Right lobe of liver (tissue), 6 donors: ENCODE measurements around the gene GNAZ. TPM values are rescaled to one million over a fixed set of nuclear protein-coding genes. Genes with fewer than 3 reads are reported as not detected.

Experiments
- ATAC-seq, 4 donors: fragments of 200-7000 bp; cut with Tn5 transposase; one replicate each; pipeline ENCODE4 v1.9.1; 2020; ENCODE audit warnings: mild to moderate bottlenecking in 4 of 4, moderate library complexity in 4 of 4
- DNase-seq, 3 donors: peaks; one replicate each; pipeline ENCODE4 v3.0.0-alpha.2; 2020
- H3K27ac ChIP-seq, 3 donors: fragments of 200-600 bp; one replicate each; pipeline ENCODE4 v1.8.0; 2022
- H3K27me3 ChIP-seq, 2 donors: fragments of 200-600 bp; one replicate each; pipeline ENCODE4 v1.8.0; 2022
- H3K36me3 ChIP-seq, 4 donors: fragments of 200-600 bp; sonication (generic) in 1 of 4; one replicate each; pipeline versions ENCODE4 v1.5.1 to v1.8.0; 2017 to 2022; ENCODE audit warnings: control low read depth in 1 of 4
- H3K4me1 ChIP-seq, 4 donors: fragments of 200-600 bp; sonication (generic) in 1 of 4; one replicate each; pipeline versions ENCODE4 v1.5.1 to v1.8.0; 2017 to 2022; ENCODE audit warnings: control low read depth in 1 of 4
- H3K4me3 ChIP-seq, 3 donors: fragments of 200-600 bp; one replicate each; pipeline ENCODE4 v1.8.0; 2022
- H3K9me3 ChIP-seq, 4 donors: fragments of 200-600 bp; sonication (generic) in 1 of 4; one replicate each; pipeline versions ENCODE4 v1.5.1 to v1.8.0; 2017 to 2022; ENCODE audit warnings: control low read depth in 1 of 4
- CTCF ChIP-seq, 4 donors: fragments of 200-600 bp in 3 of 4; fragments of 450-650 bp in 1 of 4; IDR thresholded peaks; one replicate each; pipeline versions ENCODE4 v1.5.1 to v1.8.0; 2016 to 2022; ENCODE audit warnings: antibody characterized with exemption in 4 of 4, mild to moderate bottlenecking in 2 of 4
- POLR2A ChIP-seq: fragments of 450-650 bp; IDR thresholded peaks from one replicate; pipeline ENCODE4 v1.6.1; 2017; ENCODE audit warnings: antibody characterized with exemption, mild to moderate bottlenecking
- WGBS: methylation state at CpG from one replicate; pipeline ENCODE4 v1.1.6; 2018; ENCODE audit warnings: low coverage, low lambda C conversion rate; ENCODE audit not compliant: insufficient coverage; ENCODE audit errors: missing lambda C conversion rate; 5-methylcytosine and 5-hydroxymethylcytosine counted together
- intact Hi-C, 2 donors: fragments of 100-400 bp; cut with DNase I; formaldehyde crosslinking; loops; one replicate each; pipeline versions ENCODE4 v1.11.2 to v1.14.1; 2022
- total RNA-seq, 6 experiments: library from RNA; depleted of rRNA in 2 of 6; stranded (reverse); fragments of >200 nt in 2 of 6; fragmentation: NEBNext Ultra II Directional in 3 of 6; extraction: Animal tissue kit (Norgen Biotek cat#: 25700) in 3 of 6; gene quantifications; one replicate each; pipeline versions ENCODE4 v1.1.0 to v1.2.4, GENCODE V29; 2016 to 2023
- donor health status: DM: no; HTN: yes; CAD: no.
- donor health status: DM: no; HTN: no; CAD: no.
- donor health status: DM: no; HTN: no; CAD: no.
- donor health status: DM: no; HTN: yes; CAD: no.
- donor health status: DM: no; HTN: yes; CAD: no.

The GNAZ gene
- total RNA-seq, 6 experiments from 2014 or later, result 0.15 to 1.5 (median 0.53) TPM

GRCh38 chr22:23090457-23090835 is 20.1 kb downstream of the GNAZ start:
- ATAC-seq (no peak), DNase-seq (no peak)
- TF ChIP-seq POLR2A (no peak), CTCF (IDR thresholded peaks at IDR 0.05) (no peak)
- Histone ChIP-seq H3K27me3 (no peaks in the 10 kb centered on the region), H3K27ac (no peak overlapping the region), H3K9me3 (no peaks in the 10 kb centered on the region), H3K4me3 (no peak overlapping the region), H3K36me3 (no peaks in the 10 kb centered on the region), H3K4me1 (no peaks in the 10 kb centered on the region)
- intact Hi-C loops, result no loop called here
- WGBS, result 39% methylated on average over 3 of the region's 3 CpGs

- ATAC-seq (no peak), DNase-seq (no peak)
- intact Hi-C loops, result no loop called here
- no peaks in the 10 kb centered on the region for H3K36me3 ChIP-seq
- no peaks in the 10 kb centered on the region for H3K27me3 ChIP-seq
- H3K9me3 ChIP-seq, result no peaks in the 10 kb centered on the region
- no peaks in the 10 kb centered on the region for H3K4me1 ChIP-seq
- H3K4me3 ChIP-seq, result no peak overlapping the region
- 100% methylated on average over 1 of the region's 2 CpGs for WGBS
- TF ChIP-seq CTCF (IDR thresholded peaks at IDR 0.05) (no peak), POLR2A (no peak)
- no peak overlapping the region for H3K27ac ChIP-seq
Measured at GRCh38 chr22:23091760-23092159, 21.4 kb downstream of the GNAZ start.

GRCh38 chr22:23092217-23092955 is 22.1 kb downstream of the GNAZ start:
- intact Hi-C loops, result no loop called here
- H3K9me3 ChIP-seq, result no peaks in the 10 kb centered on the region
- no peaks in the 10 kb centered on the region for H3K36me3 ChIP-seq
- H3K27ac ChIP-seq, result no peak overlapping the region
- ATAC-seq (no peak), DNase-seq (no peak)
- H3K27me3 ChIP-seq, result no peaks in the 10 kb centered on the region
- TF ChIP-seq POLR2A, result no peak
- TF ChIP-seq CTCF (IDR thresholded peaks at IDR 0.05), result no peak
- WGBS, result 87% methylated on average over 4 of the region's 13 CpGs
- no peak overlapping the region for H3K4me3 ChIP-seq
- no peaks in the 10 kb centered on the region for H3K4me1 ChIP-seq

GRCh38 chr22:23093051-23093788 is 22.9 kb downstream of the GNAZ start:
- 76% methylated on average over 3 of the region's 14 CpGs for WGBS
- ATAC-seq, result no peak

More at GRCh38 chr22:23093051-23093788, 22.9 kb downstream of the GNAZ start:
- no peak overlapping the region for H3K27ac ChIP-seq
- no peaks in the 10 kb centered on the region for H3K9me3 ChIP-seq
- H3K36me3 ChIP-seq, result no peaks in the 10 kb centered on the region
- H3K27me3 ChIP-seq, result no peaks in the 10 kb centered on the region
- H3K4me1 ChIP-seq, result no peaks in the 10 kb centered on the region
- no peak overlapping the region for H3K4me3 ChIP-seq
- DNase-seq, result no peak
- TF ChIP-seq POLR2A, result no peak
- no peak for TF ChIP-seq CTCF (IDR thresholded peaks at IDR 0.05)
- intact Hi-C loops, result no loop called here
